Activated naive CD8-positive, alpha-beta T cell (primary cell): Measurements from ENCODE around the gene OSER1.

ENCODE experiments used
- H3K27ac Mint-ChIP-seq: one replicate; pipeline ENCODE4 v1.8.0; 2021; ENCODE audit warnings: mixed read lengths
- H3K27me3 Mint-ChIP-seq: one replicate; pipeline ENCODE4 v1.8.0; 2021; ENCODE audit warnings: mixed read lengths
- H3K36me3 Mint-ChIP-seq: one replicate; pipeline ENCODE4 v1.8.0; 2021; ENCODE audit warnings: mixed read lengths
- H3K4me1 Mint-ChIP-seq: one replicate; pipeline ENCODE4 v1.8.0; 2021; ENCODE audit warnings: low read depth, mixed read lengths
- H3K4me3 Mint-ChIP-seq: one replicate; pipeline ENCODE4 v1.8.0; 2021; ENCODE audit warnings: mild to moderate bottlenecking, mixed read lengths
- H3K9me3 Mint-ChIP-seq: one replicate; pipeline ENCODE4 v1.8.0; 2021; ENCODE audit warnings: low read depth, mixed read lengths

Gene OSER1

GRCh38 chr20:44182135-44182765 is 28.3 kb downstream of the OSER1 start:
- no peak overlapping the region for H3K4me3 Mint-ChIP-seq
- no peak overlapping the region for H3K27ac Mint-ChIP-seq
- no peaks in the 10 kb centered on the region for H3K9me3 Mint-ChIP-seq
- H3K27me3 Mint-ChIP-seq: peaks cover 23% of the 10 kb centered on the region
- peaks cover 4% of the 10 kb centered on the region for H3K36me3 Mint-ChIP-seq
- peaks cover 5% of the 10 kb centered on the region for H3K4me1 Mint-ChIP-seq

GRCh38 chr20:44181611-44182010 is 29.0 kb downstream of the OSER1 start:
- no peaks in the 10 kb centered on the region for H3K9me3 Mint-ChIP-seq
- peaks cover under 1% of the 10 kb centered on the region for H3K4me1 Mint-ChIP-seq
- peaks cover 23% of the 10 kb centered on the region for H3K27me3 Mint-ChIP-seq
- H3K27ac Mint-ChIP-seq: no peak overlapping the region
- H3K4me3 Mint-ChIP-seq: no peak overlapping the region
- H3K36me3 Mint-ChIP-seq: peaks cover 4% of the 10 kb centered on the region

GRCh38 chr20:44180814-44181213 is 29.8 kb downstream of the OSER1 start:
- Mint-ChIP-seq H3K9me3 (no peaks in the 10 kb centered on the region), H3K27ac (no peak overlapping the region), H3K4me3 (no peak overlapping the region), H3K27me3 (peaks cover 20% of the 10 kb centered on the region), H3K36me3 (peaks cover 4% of the 10 kb centered on the region), H3K4me1 (no peaks in the 10 kb centered on the region)

GRCh38 chr20:44176833-44177534 is 33.6 kb downstream of the OSER1 start:
- no peak overlapping the region for H3K27ac Mint-ChIP-seq
- peaks cover 3% of the 10 kb centered on the region for H3K36me3 Mint-ChIP-seq
- H3K4me3 Mint-ChIP-seq: no peak overlapping the region
- peaks cover 14% of the 10 kb centered on the region for H3K27me3 Mint-ChIP-seq
- H3K9me3 Mint-ChIP-seq: no peaks in the 10 kb centered on the region
- no peaks in the 10 kb centered on the region for H3K4me1 Mint-ChIP-seq

- no peak overlapping the region for H3K4me3 Mint-ChIP-seq
- H3K9me3 Mint-ChIP-seq: no peaks in the 10 kb centered on the region
- H3K4me1 Mint-ChIP-seq: no peaks in the 10 kb centered on the region
- H3K27me3 Mint-ChIP-seq: peaks cover 11% of the 10 kb centered on the region
- peaks cover 3% of the 10 kb centered on the region for H3K36me3 Mint-ChIP-seq
- no peak overlapping the region for H3K27ac Mint-ChIP-seq
These were observed 35.4 kb downstream of the OSER1 start for GRCh38 chr20:44174996-44175765.

- no peak overlapping the region for H3K4me3 Mint-ChIP-seq
- H3K9me3 Mint-ChIP-seq: no peaks in the 10 kb centered on the region
- peaks cover 3% of the 10 kb centered on the region for H3K36me3 Mint-ChIP-seq
- H3K27me3 Mint-ChIP-seq: peaks cover 13% of the 10 kb centered on the region
- no peaks in the 10 kb centered on the region for H3K4me1 Mint-ChIP-seq
- no peak overlapping the region for H3K27ac Mint-ChIP-seq
These were observed 36.7 kb downstream of the OSER1 start for GRCh38 chr20:44173846-44174245.

- H3K36me3 Mint-ChIP-seq: peaks cover 3% of the 10 kb centered on the region
- no peaks in the 10 kb centered on the region for H3K9me3 Mint-ChIP-seq
- no peak overlapping the region for H3K27ac Mint-ChIP-seq
- no peaks in the 10 kb centered on the region for H3K4me1 Mint-ChIP-seq
- H3K4me3 Mint-ChIP-seq: no peak overlapping the region
- peaks cover 15% of the 10 kb centered on the region for H3K27me3 Mint-ChIP-seq
These were observed 37.5 kb downstream of the OSER1 start for GRCh38 chr20:44173116-44173515.

GRCh38 chr20:44172572-44172950 is 38.0 kb downstream of the OSER1 start:
- Mint-ChIP-seq H3K36me3 (peaks cover 3% of the 10 kb centered on the region), H3K4me1 (no peaks in the 10 kb centered on the region)

GRCh38 chr20:44171775-44172571 is 38.6 kb downstream of the OSER1 start:
- no peak overlapping the region for H3K4me3 Mint-ChIP-seq
- peaks cover 16% of the 10 kb centered on the region for H3K27me3 Mint-ChIP-seq
- H3K4me1 Mint-ChIP-seq: no peaks in the 10 kb centered on the region
- no peaks in the 10 kb centered on the region for H3K9me3 Mint-ChIP-seq
- H3K36me3 Mint-ChIP-seq: peaks cover 3% of the 10 kb centered on the region
- no peak overlapping the region for H3K27ac Mint-ChIP-seq

More at GRCh38 chr20:44172572-44172950, 38.0 kb downstream of the OSER1 start:
- Mint-ChIP-seq H3K27ac (no peak overlapping the region), H3K4me3 (no peak overlapping the region), H3K9me3 (no peaks in the 10 kb centered on the region), H3K27me3 (peaks cover 15% of the 10 kb centered on the region)

GRCh38 chr20:44170816-44171410 is 39.7 kb downstream of the OSER1 start:
- H3K27ac Mint-ChIP-seq: no peak overlapping the region
- peaks cover 3% of the 10 kb centered on the region for H3K36me3 Mint-ChIP-seq
- H3K4me3 Mint-ChIP-seq: no peak overlapping the region
- peaks cover 14% of the 10 kb centered on the region for H3K27me3 Mint-ChIP-seq
- H3K9me3 Mint-ChIP-seq: no peaks in the 10 kb centered on the region
- H3K4me1 Mint-ChIP-seq: no peaks in the 10 kb centered on the region

GRCh38 chr20:44167736-44168135 is 42.8 kb downstream of the OSER1 start:
- no peaks in the 10 kb centered on the region for H3K4me1 Mint-ChIP-seq
- H3K9me3 Mint-ChIP-seq: no peaks in the 10 kb centered on the region
- no peak overlapping the region for H3K27ac Mint-ChIP-seq
- H3K36me3 Mint-ChIP-seq: no peaks in the 10 kb centered on the region
- H3K4me3 Mint-ChIP-seq: no peak overlapping the region
- H3K27me3 Mint-ChIP-seq: peaks cover 20% of the 10 kb centered on the region

GRCh38 chr20:44166477-44166876 is 44.1 kb downstream of the OSER1 start:
- H3K4me3 Mint-ChIP-seq: no peak overlapping the region
- H3K27ac Mint-ChIP-seq: no peak overlapping the region
- H3K36me3 Mint-ChIP-seq: no peaks in the 10 kb centered on the region
- no peaks in the 10 kb centered on the region for H3K9me3 Mint-ChIP-seq
- H3K27me3 Mint-ChIP-seq: peaks cover 25% of the 10 kb centered on the region
- no peaks in the 10 kb centered on the region for H3K4me1 Mint-ChIP-seq

- Mint-ChIP-seq H3K36me3 (no peaks in the 10 kb centered on the region), H3K27ac (no peak overlapping the region), H3K9me3 (no peaks in the 10 kb centered on the region), H3K4me1 (no peaks in the 10 kb centered on the region), H3K4me3 (no peak overlapping the region), H3K27me3 (peaks cover 26% of the 10 kb centered on the region)
These were observed 44.6 kb downstream of the OSER1 start for GRCh38 chr20:44166008-44166407.

- H3K27ac Mint-ChIP-seq: no peak overlapping the region
- H3K4me3 Mint-ChIP-seq: no peak overlapping the region
- H3K9me3 Mint-ChIP-seq: no peaks in the 10 kb centered on the region
- no peaks in the 10 kb centered on the region for H3K4me1 Mint-ChIP-seq
- peaks cover 28% of the 10 kb centered on the region for H3K27me3 Mint-ChIP-seq
- no peaks in the 10 kb centered on the region for H3K36me3 Mint-ChIP-seq
These were observed 50.4 kb downstream of the OSER1 start for GRCh38 chr20:44160133-44160532.
